RWPE2 (cell line): ENCODE measurements around the gene SLC30A5.

Experiments used
- ATAC-seq: fragments of 200-7000 bp; cut with Tn5 transposase; 3 replicates; pipeline ENCODE4 v1.9.1; 2021; ENCODE audit warnings: low read depth
- DNase-seq: peaks from one replicate; pipeline ENCODE4 v3.0.0-alpha.2; 2020; ENCODE audit warnings: low spot score
- H3K27ac ChIP-seq: fragments of 450-650 bp; 2 replicates; pipeline ENCODE4 v1.5.1; 2017; ENCODE audit warnings: mild to moderate bottlenecking; ENCODE audit not compliant: poor library complexity, severe bottlenecking
- H3K27me3 ChIP-seq: fragments of 250-450 bp; sonication (Bioruptor Pico); 2 replicates; pipeline ENCODE4 v1.5.1; 2021; ENCODE audit warnings: mild to moderate bottlenecking, moderate library complexity; ENCODE audit not compliant: insufficient read depth, poor library complexity, severe bottlenecking
- H3K36me3 ChIP-seq: fragments of 250-450 bp; sonication (Bioruptor Pico); 2 replicates; pipeline ENCODE4 v1.5.1; 2020; ENCODE audit warnings: low read depth, mild to moderate bottlenecking, moderate library complexity
- H3K4me1 ChIP-seq: fragments of 250-450 bp; sonication (Bioruptor Pico); 2 replicates; pipeline ENCODE4 v1.5.1; 2021; ENCODE audit warnings: mild to moderate bottlenecking, moderate library complexity; ENCODE audit not compliant: insufficient read depth, poor library complexity, severe bottlenecking
- H3K4me3 ChIP-seq: fragments of 250-450 bp; sonication (Bioruptor Pico); 2 replicates; pipeline ENCODE4 v1.5.1; 2021; ENCODE audit warnings: mild to moderate bottlenecking, moderate library complexity; ENCODE audit not compliant: severe bottlenecking
- H3K9me3 ChIP-seq: fragments of 250-450 bp; sonication (Bioruptor Pico); 2 replicates; pipeline ENCODE4 v1.5.1; 2021; ENCODE audit warnings: mild to moderate bottlenecking, moderate library complexity; ENCODE audit not compliant: severe bottlenecking
- TF ChIP-seq, protein P1 (sequence below): fragments of 450-650 bp; IDR thresholded peaks from one replicate; pipeline ENCODE4 v1.5.1; 2017; ENCODE audit warnings: mild to moderate bottlenecking, moderate library complexity; ENCODE audit not compliant: poor library complexity, severe bottlenecking

SLC30A5 gene

DNA sequence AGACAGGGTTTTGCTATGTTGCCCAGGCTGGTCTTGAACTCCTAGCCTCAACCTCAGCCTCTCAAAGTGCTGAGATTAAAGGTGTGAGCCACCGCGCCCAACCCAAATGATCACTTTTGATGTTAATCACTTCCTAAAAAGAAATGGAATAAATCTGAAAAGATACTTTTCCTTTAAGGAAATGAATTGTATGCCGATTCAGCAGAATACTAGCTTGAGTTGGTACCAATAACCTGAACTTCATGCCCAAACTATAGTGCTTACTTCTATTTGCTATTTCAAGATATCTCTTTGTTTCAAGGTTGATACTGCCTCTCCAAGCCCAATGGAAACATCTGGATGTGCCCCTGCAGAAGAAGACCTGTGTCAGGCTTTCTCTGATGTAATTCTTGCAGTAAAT lies 77.2 kb downstream of the SLC30A5 start:
- no peak overlapping the region for H3K27ac ChIP-seq
- H3K4me3 ChIP-seq, result no peak overlapping the region
- no peaks in the 10 kb centered on the region for H3K9me3 ChIP-seq
- no peak for DNase-seq
- peaks cover 84% of the 10 kb centered on the region for H3K36me3 ChIP-seq
- peaks cover 17% of the 10 kb centered on the region for H3K4me1 ChIP-seq
- TF ChIP-seq, protein P1, sequence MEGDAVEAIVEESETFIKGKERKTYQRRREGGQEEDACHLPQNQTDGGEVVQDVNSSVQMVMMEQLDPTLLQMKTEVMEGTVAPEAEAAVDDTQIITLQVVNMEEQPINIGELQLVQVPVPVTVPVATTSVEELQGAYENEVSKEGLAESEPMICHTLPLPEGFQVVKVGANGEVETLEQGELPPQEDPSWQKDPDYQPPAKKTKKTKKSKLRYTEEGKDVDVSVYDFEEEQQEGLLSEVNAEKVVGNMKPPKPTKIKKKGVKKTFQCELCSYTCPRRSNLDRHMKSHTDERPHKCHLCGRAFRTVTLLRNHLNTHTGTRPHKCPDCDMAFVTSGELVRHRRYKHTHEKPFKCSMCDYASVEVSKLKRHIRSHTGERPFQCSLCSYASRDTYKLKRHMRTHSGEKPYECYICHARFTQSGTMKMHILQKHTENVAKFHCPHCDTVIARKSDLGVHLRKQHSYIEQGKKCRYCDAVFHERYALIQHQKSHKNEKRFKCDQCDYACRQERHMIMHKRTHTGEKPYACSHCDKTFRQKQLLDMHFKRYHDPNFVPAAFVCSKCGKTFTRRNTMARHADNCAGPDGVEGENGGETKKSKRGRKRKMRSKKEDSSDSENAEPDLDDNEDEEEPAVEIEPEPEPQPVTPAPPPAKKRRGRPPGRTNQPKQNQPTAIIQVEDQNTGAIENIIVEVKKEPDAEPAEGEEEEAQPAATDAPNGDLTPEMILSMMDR, result no peak
- no peaks in the 10 kb centered on the region for H3K27me3 ChIP-seq
- no peak for ATAC-seq
